Measurements from ENCODE around the gene MAP2K4. TPM values are rescaled to one million over a fixed set of nuclear protein-coding genes. Genes with fewer than 3 reads are reported as not detected.

The MAP2K4 gene
- total RNA-seq, 2 donors from 2014 or later, result 49.0 to 54.6 TPM

- Histone ChIP-seq H3K4me1 (ENCODE audit: control insufficient read depth, insufficient read depth, low read length) (peaks cover 5% of the 10 kb centered on the region), H3K9ac (ENCODE audit: extremely low read depth, low read length, poor library complexity, severe bottlenecking) (peak overlapping the region; percentile 74), H3K36me3 (ENCODE audit: control insufficient read depth, insufficient read depth, low read length) (no peaks in the 10 kb centered on the region), H3K9me3 (ENCODE audit: control insufficient read depth, low read length) (no peaks in the 10 kb centered on the region), H3K27me3 (ENCODE audit: control insufficient read depth, insufficient read depth, low read length, poor library complexity, severe bottlenecking) (no peaks in the 10 kb centered on the region), H3K27ac (ENCODE audit: low read depth, low read length) (no peak overlapping the region), H3K4me3 (ENCODE audit: low read length) (peak overlapping the region; percentile 85)
- DNase-seq, result no peak
- 10 to 11% methylated on average over 7 to 14 of the region's 14 CpGs for WGBS, 2 experiments (ENCODE audit: insufficient coverage in 1 of 2, insufficient read length in 1 of 2)
- Mint-ChIP-seq H3K9me3 (no peaks in the 10 kb centered on the region), H3K27ac (peak overlapping the region; percentile 92), H3K36me3 (ENCODE audit: low read depth) (peaks cover 17% of the 10 kb centered on the region), H3K27me3 (ENCODE audit: insufficient read depth) (no peaks in the 10 kb centered on the region), H3K4me3 (peak overlapping the region; percentile 67), H3K4me1 (peaks cover 18% of the 10 kb centered on the region)
- no peak for TF ChIP-seq CTCF (conservative IDR thresholded peaks at IDR 0.05)
Measured at GRCh38 chr17:11996722-11997146, 23.9 kb upstream of the MAP2K4 start.

GRCh38 chr17:11997147-11997971 is 23.3 kb upstream of the MAP2K4 start, which contains the start of gene ZNF18:
Gene ZNF18 (minus strand): TSS chr17:11997475. CDS start chr17:11992829, 4,646 bp downstream.
- peak within 1 kb of the TSS; percentile 67 for H3K4me3 Mint-ChIP-seq
- Histone ChIP-seq H3K27ac (ENCODE audit: low read depth, low read length) (peak within 1 kb of the TSS; percentile 91), H3K4me1 (ENCODE audit: control insufficient read depth, insufficient read depth, low read length) (peaks cover 3% of the 10 kb centered on the region), H3K27me3 (ENCODE audit: control insufficient read depth, insufficient read depth, low read length, poor library complexity, severe bottlenecking) (no peaks in the 10 kb centered on the region), H3K9me3 (ENCODE audit: control insufficient read depth, low read length) (no peaks in the 10 kb centered on the region), H3K4me3 (ENCODE audit: low read length) (peak within 1 kb of the TSS; percentile 85), H3K9ac (ENCODE audit: extremely low read depth, low read length, poor library complexity, severe bottlenecking) (peak within 1 kb of the TSS; percentile 74), H3K36me3 (ENCODE audit: control insufficient read depth, insufficient read depth, low read length) (no peaks in the 10 kb centered on the region)
- 1 to 4% methylated on average over 26 to 74 of the region's 74 CpGs for WGBS, 2 experiments (ENCODE audit: insufficient coverage in 1 of 2, insufficient read length in 1 of 2)
- no peak for TF ChIP-seq CTCF (conservative IDR thresholded peaks at IDR 0.05)
- H3K27me3 Mint-ChIP-seq (ENCODE audit: insufficient read depth), result no peaks in the 10 kb centered on the region
- peak; percentile 99 for DNase-seq
- peaks cover 14% of the 10 kb centered on the region for H3K36me3 Mint-ChIP-seq (ENCODE audit: low read depth)
- peaks cover 14% of the 10 kb centered on the region for H3K4me1 Mint-ChIP-seq
- peak within 1 kb of the TSS; percentile 98 for H3K27ac Mint-ChIP-seq
- H3K9me3 Mint-ChIP-seq, result no peaks in the 10 kb centered on the region

GRCh38 chr17:11997972-11998233 is 22.8 kb upstream of the MAP2K4 start:
- Mint-ChIP-seq H3K36me3 (ENCODE audit: low read depth) (peaks cover 8% of the 10 kb centered on the region), H3K27me3 (ENCODE audit: insufficient read depth) (no peaks in the 10 kb centered on the region), H3K4me3 (peak overlapping the region; percentile 67), H3K9me3 (no peaks in the 10 kb centered on the region), H3K4me1 (peaks cover 14% of the 10 kb centered on the region), H3K27ac (peak overlapping the region; percentile 98)
- peak overlapping the region; percentile 63 for H3K9ac ChIP-seq (ENCODE audit: extremely low read depth, low read length, poor library complexity, severe bottlenecking)
- no peak for TF ChIP-seq CTCF (conservative IDR thresholded peaks at IDR 0.05)
- no peaks in the 10 kb centered on the region for H3K27me3 ChIP-seq (ENCODE audit: control insufficient read depth, insufficient read depth, low read length, poor library complexity, severe bottlenecking)
- no peaks in the 10 kb centered on the region for H3K36me3 ChIP-seq (ENCODE audit: control insufficient read depth, insufficient read depth, low read length)
- WGBS, 2 experiments (ENCODE audit: insufficient coverage in 1 of 2, insufficient read length in 1 of 2), result 68 to 91% methylated on average over 4 of the region's 4 CpGs
- peak overlapping the region; percentile 91 for H3K27ac ChIP-seq (ENCODE audit: low read depth, low read length)
- no peaks in the 10 kb centered on the region for H3K9me3 ChIP-seq (ENCODE audit: control insufficient read depth, low read length)
- H3K4me1 ChIP-seq (ENCODE audit: control insufficient read depth, insufficient read depth, low read length), result peaks cover 3% of the 10 kb centered on the region
- H3K4me3 ChIP-seq (ENCODE audit: low read length), result peak overlapping the region; percentile 85
- no peak for DNase-seq
